Psoas muscle (tissue), 8 donors: Measurements from ENCODE around the gene TMEM81. TPM values are rescaled to one million over a fixed set of nuclear protein-coding genes. Genes with fewer than 3 reads are reported as not detected.

Source experiments
- ATAC-seq, 4 donors: fragments of 200-7000 bp; cut with Tn5 transposase; one replicate each; pipeline ENCODE4 v1.9.1; 2020; ENCODE audit warnings: moderate library complexity in 3 of 4, mild to moderate bottlenecking in 2 of 4
- DNase-seq, 2 donors: peaks; one replicate each; pipeline ENCODE4 v3.0.0-alpha.2; 2020
- H3K27ac ChIP-seq: fragments of 200-600 bp; one replicate; pipeline ENCODE4 v1.8.0; 2022
- H3K27me3 ChIP-seq, 3 donors: fragments of 200-600 bp in 1 of 3; one replicate each; pipeline versions ENCODE4 v1.6.1 to v1.8.0; 2013 to 2022; ENCODE audit warnings: low read length in 2 of 3, mild to moderate bottlenecking in 2 of 3, moderate library complexity in 1 of 3; ENCODE audit not compliant: insufficient read depth in 3 of 3
- H3K36me3 ChIP-seq, 2 donors: fragments of 200-600 bp in 1 of 2; one replicate each; pipeline versions ENCODE4 v1.6.1 to v1.8.0; 2013 to 2022; ENCODE audit warnings: low read depth in 1 of 2, mild to moderate bottlenecking in 1 of 2, moderate library complexity in 1 of 2; ENCODE audit not compliant: insufficient read depth in 1 of 2
- H3K4me1 ChIP-seq: fragments of 200-600 bp; one replicate; pipeline ENCODE4 v1.8.0; 2022
- H3K4me3 ChIP-seq: fragments of 200-600 bp; one replicate; pipeline ENCODE4 v1.8.0; 2022; ENCODE audit warnings: mild to moderate bottlenecking
- H3K9me3 ChIP-seq: fragments of 200-600 bp; one replicate; pipeline ENCODE4 v1.8.0; 2022
- WGBS, 3 donors: extraction: QIAGEN DNeasy Blood & Tissue Kit; methylation state at CpG; one replicate each; pipeline versions ENCODE4 v1.1.6 to v1.1.7; 2013; 5-methylcytosine and 5-hydroxymethylcytosine counted together
- intact Hi-C, 2 donors: fragments of 100-400 bp; cut with DNase I; formaldehyde crosslinking; loops; one replicate each; pipeline versions ENCODE4 v1.11.0 to v1.14.2; 2022
- polyA plus RNA-seq, 3 donors: library from polyadenylated mRNA; stranded (reverse); fragments of 200-250 nt; gene quantifications; one replicate each; pipeline ENCODE4 v1.2.3, GENCODE V29; 2013
- total RNA-seq, 4 donors: library from RNA; stranded (reverse); fragmentation: NEBNext Ultra II Directional in 2 of 4; extraction: Animal tissue kit (Norgen Biotek cat#: 25700) in 2 of 4; gene quantifications; one replicate each; pipeline versions ENCODE4 v1.2.1 to v1.2.4, GENCODE V29; 2021 to 2023
- TF ChIP-seq, protein P1 (sequence below): fragments of 200-600 bp; IDR thresholded peaks from one replicate; pipeline ENCODE4 v1.8.0; 2022; ENCODE audit warnings: antibody characterized with exemption
- donor health status: healthy with polysubstance abuse.
- donor health status: DM: no; HTN: no; CAD: no; lungs with moderate emphysema.
- donor health status: Bipolar disorder and iron deficiency.
- donor health status: healthy.
- donor health status: DM: yes; HTN: yes; CAD: no.
- donor health status: DM: no; HTN: no; CAD: no.
- donor health status: DM: no; HTN: no; CAD: no.
- donor health status: DM: yes; HTN: yes; CAD: no.

TMEM81 gene
- total and polyA plus RNA-seq, 7 donors: 3.1 to 15.2 (median 3.9) TPM

GRCh38 chr1:205057808-205058575 lies 26.3 kb downstream of the TMEM81 start:
- no peak for ATAC-seq
- TF ChIP-seq, protein P1, sequence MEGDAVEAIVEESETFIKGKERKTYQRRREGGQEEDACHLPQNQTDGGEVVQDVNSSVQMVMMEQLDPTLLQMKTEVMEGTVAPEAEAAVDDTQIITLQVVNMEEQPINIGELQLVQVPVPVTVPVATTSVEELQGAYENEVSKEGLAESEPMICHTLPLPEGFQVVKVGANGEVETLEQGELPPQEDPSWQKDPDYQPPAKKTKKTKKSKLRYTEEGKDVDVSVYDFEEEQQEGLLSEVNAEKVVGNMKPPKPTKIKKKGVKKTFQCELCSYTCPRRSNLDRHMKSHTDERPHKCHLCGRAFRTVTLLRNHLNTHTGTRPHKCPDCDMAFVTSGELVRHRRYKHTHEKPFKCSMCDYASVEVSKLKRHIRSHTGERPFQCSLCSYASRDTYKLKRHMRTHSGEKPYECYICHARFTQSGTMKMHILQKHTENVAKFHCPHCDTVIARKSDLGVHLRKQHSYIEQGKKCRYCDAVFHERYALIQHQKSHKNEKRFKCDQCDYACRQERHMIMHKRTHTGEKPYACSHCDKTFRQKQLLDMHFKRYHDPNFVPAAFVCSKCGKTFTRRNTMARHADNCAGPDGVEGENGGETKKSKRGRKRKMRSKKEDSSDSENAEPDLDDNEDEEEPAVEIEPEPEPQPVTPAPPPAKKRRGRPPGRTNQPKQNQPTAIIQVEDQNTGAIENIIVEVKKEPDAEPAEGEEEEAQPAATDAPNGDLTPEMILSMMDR: no peak
- intact Hi-C loops: loop anchor here in 1 of 2 donors (5.0 kb wide), 1 partner anchor 61 kb away; no protein-coding TSS in a partner anchor

DNA sequence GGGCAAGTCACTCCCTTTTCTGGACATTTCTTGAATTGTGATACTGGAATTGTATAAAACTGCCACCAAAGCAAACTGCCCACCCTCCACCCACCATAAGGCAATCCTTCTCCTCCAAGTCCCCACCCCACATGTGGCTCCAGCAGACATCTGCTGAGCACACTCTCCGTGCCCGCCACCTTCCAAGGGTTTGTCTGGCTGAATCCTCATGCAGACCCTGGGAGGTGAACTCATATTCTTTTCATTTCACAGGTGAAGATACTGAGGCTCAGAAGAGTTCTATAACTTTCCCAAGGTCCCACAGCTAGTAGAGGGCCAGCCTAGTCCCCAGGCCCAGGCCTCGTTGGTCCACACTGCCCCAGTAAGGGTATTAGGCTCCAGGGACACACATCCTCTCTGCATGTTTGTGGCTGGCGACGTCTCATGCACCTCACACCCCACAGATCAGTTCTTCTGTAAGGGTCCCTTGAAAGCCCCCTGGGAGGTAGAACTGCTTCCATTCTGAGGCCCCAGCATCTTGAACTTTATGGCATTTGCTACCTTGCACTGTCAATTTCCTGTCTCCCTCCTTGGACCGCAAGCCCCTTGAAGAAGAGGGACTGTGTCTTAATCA lies 27.2 kb downstream of the TMEM81 start:
- 93 to 98% (median 96%) methylated on average over 6 of the region's 6 CpGs for WGBS, 3 donors
- Histone ChIP-seq H3K4me1 (no peaks in the 10 kb centered on the region), H3K9me3 (no peaks in the 10 kb centered on the region), H3K27ac (no peak overlapping the region), H3K36me3 (no peaks in the 10 kb centered on the region), H3K27me3 (no peaks in the 10 kb centered on the region), H3K4me3 (no peak overlapping the region)
- TF ChIP-seq, protein P1: no peak
- intact Hi-C loops: loop anchor here in 1 of 2 donors (5.0 kb wide), 1 partner anchor 60 kb away; no protein-coding TSS in a partner anchor
- DNase-seq: peak in 1 of 2 donors; percentile 29
- ATAC-seq: no peak

More at GRCh38 chr1:205057808-205058575, 26.3 kb downstream of the TMEM81 start:
- WGBS, 3 donors: 88 to 93% (median 91%) methylated on average over 19 of the region's 19 CpGs
- Histone ChIP-seq H3K36me3 (no peaks in the 10 kb centered on the region), H3K4me1 (no peaks in the 10 kb centered on the region), H3K27me3 (no peaks in the 10 kb centered on the region), H3K4me3 (no peak overlapping the region), H3K9me3 (no peaks in the 10 kb centered on the region), H3K27ac (no peak overlapping the region)
- DNase-seq: peak in 1 of 2 donors; percentile 24

GRCh38 chr1:205056188-205056611 lies 28.1 kb downstream of the TMEM81 start:
- ATAC-seq: no peak
- no peaks in the 10 kb centered on the region for H3K27me3 ChIP-seq
- WGBS, 3 donors: 70 to 77% (median 71%) methylated on average over 11 to 13 of the region's 13 CpGs

GRCh38 chr1:205054013-205054412 lies 30.2 kb downstream of the TMEM81 start:
- DNase-seq (no peak), ATAC-seq (no peak)
- Histone ChIP-seq H3K27ac (no peak overlapping the region), H3K36me3 (no peaks in the 10 kb centered on the region), H3K27me3 (no peaks in the 10 kb centered on the region), H3K4me1 (no peaks in the 10 kb centered on the region), H3K9me3 (no peaks in the 10 kb centered on the region), H3K4me3 (no peak overlapping the region)
- WGBS, 3 donors: 46 to 51% (median 46%) methylated on average over 5 to 7 of the region's 7 CpGs
- intact Hi-C loops: no loop called here
- TF ChIP-seq, protein P1: no peak

More at GRCh38 chr1:205056188-205056611, 28.1 kb downstream of the TMEM81 start:
- Histone ChIP-seq H3K4me1 (no peaks in the 10 kb centered on the region), H3K27ac (no peak overlapping the region), H3K36me3 (no peaks in the 10 kb centered on the region), H3K4me3 (no peak overlapping the region), H3K9me3 (no peaks in the 10 kb centered on the region)
- TF ChIP-seq, protein P1: no peak
- no peak for DNase-seq
- intact Hi-C loops: loop anchor here in 1 of 2 donors (5.0 kb wide), 1 partner anchor 59 kb away; no protein-coding TSS in a partner anchor
